Muscle layer of duodenum (tissue), 2 donors: ENCODE results near the gene PNPLA2.

Source experiments
- H3K27ac ChIP-seq: one replicate; pipeline ENCODE4 v1.7.0; 2013; ENCODE audit warnings: mild to moderate bottlenecking, low read length
- H3K27me3 ChIP-seq: one replicate; pipeline ENCODE4 v1.7.0; 2013; ENCODE audit warnings: low read depth, mild to moderate bottlenecking, control low read depth, low read length
- H3K36me3 ChIP-seq, 2 donors: one replicate each; pipeline ENCODE4 v1.7.0; 2013; ENCODE audit warnings: low read length in 2 of 2, control low read depth in 1 of 2, mild to moderate bottlenecking in 1 of 2; ENCODE audit not compliant: insufficient read depth in 2 of 2, control insufficient read depth in 1 of 2
- H3K4me1 ChIP-seq, 2 donors: one replicate each; pipeline ENCODE4 v1.7.0; 2013; ENCODE audit warnings: low read length in 2 of 2, mild to moderate bottlenecking in 2 of 2, control low read depth in 1 of 2, moderate library complexity in 1 of 2; ENCODE audit not compliant: insufficient read depth in 2 of 2, control insufficient read depth in 1 of 2
- H3K4me3 ChIP-seq, 2 donors: one replicate each; pipeline ENCODE4 v1.7.0; 2013; ENCODE audit warnings: low read length in 2 of 2, low read depth in 1 of 2, mild to moderate bottlenecking in 1 of 2
- H3K9me3 ChIP-seq, 2 donors: one replicate each; pipeline ENCODE4 v1.7.0; 2013; ENCODE audit warnings: low read length in 2 of 2, control low read depth in 1 of 2, mild to moderate bottlenecking in 1 of 2; ENCODE audit not compliant: control insufficient read depth in 1 of 2
- donor health status: healthy.

The PNPLA2 gene

DNA sequence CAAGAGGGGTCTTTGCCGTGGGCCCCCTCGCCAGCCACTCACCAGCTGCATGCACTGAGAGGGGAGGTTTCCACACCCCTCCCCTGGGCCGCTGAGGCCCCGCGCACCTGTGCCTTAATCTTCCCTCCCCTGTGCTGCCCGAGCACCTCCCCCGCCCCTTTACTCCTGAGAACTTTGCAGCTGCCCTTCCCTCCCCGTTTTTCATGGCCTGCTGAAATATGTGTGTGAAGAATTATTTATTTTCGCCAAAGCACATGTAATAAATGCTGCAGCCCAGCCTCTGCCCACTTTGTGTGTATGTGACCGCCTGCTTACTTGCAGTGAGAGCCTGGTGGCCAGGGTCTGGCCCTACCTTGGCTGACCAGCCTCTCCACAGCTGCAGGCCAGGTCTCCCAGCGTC is 6.2 kb downstream of the PNPLA2 start:
- Histone ChIP-seq H3K4me1 (peaks cover 11 to 51% of the 10 kb centered on the region in 2 donors), H3K27me3 (no peaks in the 10 kb centered on the region), H3K9me3 (no peaks in the 10 kb centered on the region), H3K4me3 (no peak overlapping the region), H3K36me3 (peaks cover 0 to 32% of the 10 kb centered on the region in 2 donors), H3K27ac (no peak overlapping the region)

DNA sequence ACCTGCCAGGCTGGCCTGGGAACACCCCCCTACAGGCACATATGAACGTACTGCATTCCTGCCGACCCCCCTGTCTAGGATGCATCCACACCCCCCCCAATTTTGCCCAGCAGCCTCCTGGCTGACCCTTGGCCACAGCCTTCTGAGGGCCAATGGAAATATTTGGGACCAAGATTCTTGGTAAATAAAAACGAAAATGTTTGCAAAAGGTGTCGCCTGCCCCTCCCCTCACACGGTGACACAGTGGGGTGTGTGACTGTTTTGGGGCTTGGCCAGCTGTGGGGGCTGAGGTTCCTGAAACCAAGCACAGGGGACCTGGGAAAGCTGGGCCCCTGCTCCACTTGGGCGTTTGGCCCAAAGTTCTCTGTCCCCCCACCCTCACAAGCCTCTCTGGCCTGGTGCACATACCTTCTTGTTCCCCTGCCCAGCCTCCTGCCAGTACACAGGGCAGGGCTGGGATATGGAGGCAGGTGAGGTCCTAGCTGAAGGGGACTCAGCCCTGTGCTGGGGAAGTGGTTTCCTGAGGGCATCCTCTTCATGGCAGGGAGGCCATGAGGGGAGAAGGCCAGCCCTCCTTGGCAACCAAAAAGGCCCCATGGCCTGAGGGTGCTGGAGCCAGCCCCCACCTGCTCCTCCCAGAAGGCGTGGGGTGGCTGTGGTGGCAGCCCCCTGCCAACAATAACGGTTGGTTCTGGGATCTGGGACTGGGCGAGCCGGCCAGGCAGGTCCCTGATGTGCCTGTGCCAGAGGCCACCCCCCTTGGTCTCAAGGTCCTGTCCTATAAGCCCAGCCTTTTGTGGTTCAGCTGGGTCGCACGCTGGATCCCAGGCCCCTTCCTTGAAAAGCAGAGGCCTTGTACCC is 6.9 kb downstream of the PNPLA2 start:
- peak overlapping the region; percentile 23 for H3K27ac ChIP-seq
- H3K36me3 ChIP-seq, result peaks cover 0 to 32% of the 10 kb centered on the region in 2 donors
- H3K27me3 ChIP-seq, result no peaks in the 10 kb centered on the region
- no peak overlapping the region for H3K4me3 ChIP-seq
- no peaks in the 10 kb centered on the region for H3K9me3 ChIP-seq
- peaks cover 10 to 53% of the 10 kb centered on the region in 2 donors for H3K4me1 ChIP-seq

DNA sequence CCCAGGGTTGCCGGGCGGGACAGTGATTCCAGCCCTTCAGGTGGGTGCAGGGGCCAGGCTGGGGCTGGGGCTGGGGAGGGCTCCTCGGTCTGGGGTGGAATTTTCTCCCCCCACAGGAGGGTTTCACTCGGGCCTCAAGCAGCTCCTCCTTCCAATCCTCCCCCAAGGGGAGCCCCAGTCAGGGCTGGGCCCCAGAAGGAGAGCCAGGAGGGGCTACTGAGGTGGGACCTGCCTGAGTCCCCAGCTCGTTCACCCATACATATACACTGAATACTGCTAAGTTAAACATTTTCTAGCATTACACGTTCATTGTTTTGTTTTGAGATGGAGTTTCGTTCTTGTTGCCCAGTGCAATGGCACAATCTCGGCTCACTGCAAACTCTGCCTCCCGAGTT is 7.5 kb downstream of the PNPLA2 start:
- peak overlapping the region; percentile 23 for H3K27ac ChIP-seq

DNA sequence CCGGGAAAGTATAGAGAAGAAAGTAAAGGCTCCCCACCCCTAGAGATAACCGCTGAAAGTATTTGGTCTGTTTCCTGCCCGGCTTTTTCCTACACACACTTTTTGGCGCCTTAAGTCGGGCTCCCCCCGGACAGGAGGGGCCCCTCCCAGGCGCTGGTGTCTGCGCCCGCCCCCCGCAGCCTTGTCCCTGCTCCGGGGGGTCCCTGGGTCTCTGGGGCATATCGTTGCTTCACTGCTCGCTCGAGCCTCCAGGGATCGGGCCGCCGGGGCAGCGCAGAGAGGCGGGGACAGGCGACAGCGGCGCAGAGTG is 8.1 kb downstream of the PNPLA2 start:
- Histone ChIP-seq H3K27ac (no peak overlapping the region), H3K9me3 (no peaks in the 10 kb centered on the region), H3K4me3 (peak overlapping the region in 1 of 2 donors; percentile 44), H3K36me3 (peaks cover 0 to 32% of the 10 kb centered on the region in 2 donors), H3K27me3 (no peaks in the 10 kb centered on the region), H3K4me1 (peaks cover 0 to 53% of the 10 kb centered on the region in 2 donors)

More for the DNA sequence above, 7.5 kb downstream of the PNPLA2 start:
- H3K4me3 ChIP-seq, result no peak overlapping the region
- no peaks in the 10 kb centered on the region for H3K27me3 ChIP-seq
- peaks cover 4 to 53% of the 10 kb centered on the region in 2 donors for H3K4me1 ChIP-seq
- no peaks in the 10 kb centered on the region for H3K9me3 ChIP-seq
- peaks cover 0 to 32% of the 10 kb centered on the region in 2 donors for H3K36me3 ChIP-seq

DNA sequence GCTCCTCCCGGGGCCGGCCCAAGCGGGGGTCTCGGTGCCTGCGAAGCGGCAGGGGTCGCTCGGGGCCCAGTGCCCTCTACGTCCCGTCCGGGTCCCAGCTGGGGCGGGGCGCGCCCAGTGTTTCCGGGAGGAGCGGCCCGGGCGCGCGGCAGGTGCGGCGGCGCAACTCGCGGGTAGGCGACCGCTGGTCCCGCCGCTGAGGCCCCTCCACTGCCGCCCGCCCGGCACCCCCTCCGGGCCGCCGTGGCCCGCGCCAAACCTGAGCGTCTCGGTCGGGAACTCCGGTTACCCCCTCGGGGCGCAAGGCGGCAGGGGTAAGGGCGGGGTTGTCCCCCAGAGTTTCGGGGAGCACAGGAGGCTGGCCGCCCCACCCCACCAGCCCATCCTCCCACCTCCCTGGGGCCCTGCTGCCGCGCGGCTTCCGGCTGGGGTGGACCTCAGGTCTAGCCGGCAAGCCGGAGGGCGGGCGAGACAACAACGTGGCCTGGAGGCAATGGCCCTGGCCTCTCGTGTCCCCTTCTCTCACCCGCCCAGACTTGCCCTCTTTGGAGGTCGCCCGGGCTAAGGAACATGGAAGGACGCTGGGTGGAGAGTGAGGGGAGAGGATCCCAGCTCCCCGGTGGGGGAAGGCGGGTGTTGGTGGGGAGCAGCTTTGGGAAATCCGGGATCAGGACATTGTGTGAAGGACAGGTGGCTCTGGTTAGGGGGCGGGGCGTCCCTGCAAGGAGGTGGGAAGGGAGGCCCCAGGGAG is 8.6 kb downstream of the PNPLA2 start:
- H3K27ac ChIP-seq, result peak overlapping the region; percentile 72
- H3K4me1 ChIP-seq, result peaks cover 0 to 55% of the 10 kb centered on the region in 2 donors
- H3K9me3 ChIP-seq, result no peaks in the 10 kb centered on the region
- peak overlapping the region in 1 of 2 donors; percentile 44 for H3K4me3 ChIP-seq
- H3K36me3 ChIP-seq, result peaks cover 0 to 31% of the 10 kb centered on the region in 2 donors
- no peaks in the 10 kb centered on the region for H3K27me3 ChIP-seq

DNA sequence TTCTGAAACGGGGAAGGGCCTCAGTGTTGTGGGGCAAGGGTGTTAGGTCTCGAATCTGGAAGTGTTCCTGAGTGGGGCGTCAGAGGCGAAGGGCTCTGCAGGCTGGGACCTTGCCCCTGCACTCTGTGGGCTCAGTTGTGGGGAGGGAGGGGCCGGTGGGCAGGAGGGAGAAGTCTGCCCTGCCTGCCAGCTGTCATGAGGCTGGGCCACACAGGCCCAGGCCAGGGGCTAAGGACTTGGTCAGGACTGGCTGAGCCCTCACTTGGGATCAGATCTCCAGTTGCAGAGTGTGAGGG is 9.1 kb downstream of the PNPLA2 start, which contains the start of gene CRACR2B:
CRACR2B (plus strand) TSS at position 23 of the 296 bp plus-strand sequence. CDS start 689 bp downstream, outside the sequence.
- H3K9me3 ChIP-seq, result no peaks in the 10 kb centered on the region
- H3K4me3 ChIP-seq, result peak within 1 kb of the TSS in 1 of 2 donors; percentile 44
- no peaks in the 10 kb centered on the region for H3K27me3 ChIP-seq
- peaks cover 0 to 29% of the 10 kb centered on the region in 2 donors for H3K36me3 ChIP-seq
- peaks cover 0 to 57% of the 10 kb centered on the region in 2 donors for H3K4me1 ChIP-seq
- peak within 1 kb of the TSS; percentile 72 for H3K27ac ChIP-seq

DNA sequence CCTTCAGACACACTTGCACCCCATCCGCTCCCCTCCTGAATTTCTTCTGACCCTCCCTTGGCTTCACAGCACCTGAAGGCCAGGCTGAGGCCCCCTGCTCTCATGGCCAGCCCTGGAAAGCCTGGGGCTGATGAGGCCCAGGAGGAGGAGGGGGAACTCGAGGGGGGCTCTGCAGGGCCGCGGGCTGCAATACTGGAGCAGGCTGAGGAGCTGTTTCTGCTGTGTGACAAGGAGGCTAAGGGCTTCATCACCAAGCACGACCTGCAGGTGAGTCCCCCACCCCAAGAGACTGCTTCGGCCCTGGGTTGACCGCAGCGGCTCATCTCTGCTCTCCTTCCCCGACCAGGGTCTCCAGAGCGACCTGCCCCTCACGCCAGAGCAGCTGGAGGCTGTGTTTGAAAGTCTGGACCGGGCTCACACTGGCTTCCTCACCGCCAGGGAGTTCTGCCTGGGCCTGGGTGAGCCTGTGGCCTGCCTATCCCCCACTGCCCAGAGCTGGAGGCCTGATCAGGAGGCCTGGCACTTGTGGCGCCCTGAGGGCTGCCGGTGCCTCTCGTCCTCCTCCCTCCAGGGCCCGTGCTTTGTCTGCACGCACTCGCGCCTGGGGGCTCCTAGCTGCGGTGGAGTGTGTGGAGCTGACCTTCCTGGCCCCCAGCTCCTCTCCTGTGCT is 9.9 kb downstream of the PNPLA2 start:
- Histone ChIP-seq H3K4me1 (peaks cover 0 to 60% of the 10 kb centered on the region in 2 donors), H3K36me3 (peaks cover 0 to 22% of the 10 kb centered on the region in 2 donors), H3K27me3 (no peaks in the 10 kb centered on the region), H3K4me3 (peak overlapping the region in 1 of 2 donors; percentile 3), H3K9me3 (no peaks in the 10 kb centered on the region), H3K27ac (no peak overlapping the region)

DNA sequence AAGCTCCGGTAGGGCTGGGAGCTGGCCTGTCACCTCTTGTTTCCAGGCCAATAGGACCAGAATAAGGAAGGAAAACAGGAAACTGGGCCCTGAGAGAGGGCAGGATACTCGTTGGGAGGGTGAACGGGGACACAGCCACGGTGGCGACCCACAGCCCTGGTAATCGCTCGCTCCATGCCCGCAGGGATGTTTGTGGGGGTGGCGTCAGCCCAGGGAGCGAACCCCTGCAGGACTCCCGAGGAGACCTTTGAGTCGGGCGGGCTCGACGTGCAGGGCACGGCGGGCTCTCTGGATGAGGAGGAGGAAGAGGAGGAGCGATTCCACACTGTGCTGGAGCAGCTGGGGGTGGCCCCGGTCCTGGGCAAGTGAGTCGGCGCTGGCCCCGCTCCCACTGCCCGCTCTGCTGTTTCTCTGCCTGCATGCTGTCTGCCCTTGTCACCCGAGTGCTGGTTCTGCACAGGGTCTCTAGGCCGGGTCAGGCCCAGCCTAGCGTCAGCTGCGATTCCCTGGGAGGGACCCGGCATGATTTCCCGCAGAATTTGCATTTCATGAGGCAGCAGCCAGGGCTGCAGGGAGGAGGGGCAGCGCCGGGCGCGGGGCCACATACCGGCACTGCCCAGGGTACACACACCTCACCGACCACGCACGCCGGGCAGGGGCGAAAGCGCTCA is 10.6 kb downstream of the PNPLA2 start:
- Histone ChIP-seq H3K36me3 (peaks cover 0 to 16% of the 10 kb centered on the region in 2 donors), H3K9me3 (no peaks in the 10 kb centered on the region), H3K27ac (no peak overlapping the region), H3K4me3 (peak overlapping the region; percentile 39 to 58), H3K27me3 (no peaks in the 10 kb centered on the region), H3K4me1 (peaks cover 0 to 66% of the 10 kb centered on the region in 2 donors)

DNA sequence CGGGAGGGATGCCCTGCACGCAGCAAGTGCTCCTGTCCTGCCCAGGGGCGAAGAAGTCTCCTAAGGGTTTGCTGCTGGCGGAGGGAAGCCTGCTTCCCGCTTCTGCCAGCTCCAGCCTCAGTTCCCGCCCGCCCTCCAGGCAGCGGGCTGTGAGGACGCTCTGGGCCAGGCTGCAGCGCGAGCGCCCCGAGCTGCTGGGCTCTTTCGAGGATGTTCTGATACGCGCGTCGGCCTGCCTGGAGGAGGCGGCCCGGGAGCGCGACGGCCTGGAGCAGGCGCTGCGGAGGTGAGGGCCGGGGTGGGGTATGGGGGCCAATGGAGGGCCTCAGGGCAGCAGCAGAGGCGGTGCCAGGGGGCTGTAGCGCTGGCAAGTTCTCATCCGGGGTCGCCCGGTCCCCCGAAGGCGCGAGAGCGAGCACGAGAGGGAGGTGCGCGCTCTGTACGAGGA is 11.2 kb downstream of the PNPLA2 start:
- Histone ChIP-seq H3K4me3 (peak overlapping the region; percentile 39 to 58), H3K9me3 (no peaks in the 10 kb centered on the region), H3K36me3 (peaks cover 0 to 10% of the 10 kb centered on the region in 2 donors), H3K27me3 (no peaks in the 10 kb centered on the region), H3K4me1 (peaks cover 0 to 72% of the 10 kb centered on the region in 2 donors), H3K27ac (no peak overlapping the region)

DNA sequence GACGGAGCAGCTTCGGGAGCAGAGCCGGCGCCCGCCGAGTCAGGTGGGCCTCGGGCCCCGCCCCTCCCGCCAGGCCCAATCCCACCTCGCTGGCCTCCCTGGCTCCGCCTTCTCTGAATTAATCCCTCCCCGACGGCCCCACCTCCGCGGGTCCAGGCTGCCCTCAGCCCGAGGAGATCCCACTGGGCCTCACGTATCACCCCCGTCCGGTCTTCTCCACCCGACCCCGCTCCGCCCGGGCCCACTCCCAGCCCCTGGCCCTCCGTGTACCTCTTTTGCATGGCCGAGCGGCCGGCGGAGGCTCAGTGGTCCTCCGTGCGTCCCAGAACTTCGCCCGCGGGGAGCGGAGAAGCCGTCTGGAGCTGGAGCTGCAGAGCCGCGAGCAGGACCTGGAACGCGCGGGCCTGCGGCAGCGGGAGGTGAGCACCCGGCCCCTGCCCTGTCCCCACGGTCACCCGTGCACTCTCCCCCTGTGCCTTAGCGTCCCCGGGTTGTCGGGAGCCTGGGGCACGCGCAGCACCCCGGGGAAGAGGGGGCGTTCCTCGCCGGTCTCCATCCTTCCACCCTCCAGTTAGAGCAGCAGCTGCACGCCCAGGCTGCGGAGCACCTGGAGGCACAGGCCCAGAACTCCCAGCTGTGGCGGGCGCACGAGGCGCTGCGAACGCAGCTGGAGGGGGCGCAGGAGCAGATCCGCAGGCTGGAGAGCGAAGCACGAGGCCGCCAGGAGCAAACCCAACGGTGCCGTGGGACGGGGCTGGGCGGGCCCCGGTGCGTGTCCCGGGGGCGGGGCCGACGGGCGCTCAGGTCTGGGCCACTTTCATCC is 11.8 kb downstream of the PNPLA2 start:
- H3K36me3 ChIP-seq, result peaks cover 0 to 4% of the 10 kb centered on the region in 2 donors
- peak overlapping the region in 1 of 2 donors; percentile 58 for H3K4me3 ChIP-seq
- H3K27ac ChIP-seq, result no peak overlapping the region
- H3K4me1 ChIP-seq, result peaks cover 0 to 75% of the 10 kb centered on the region in 2 donors
- no peaks in the 10 kb centered on the region for H3K9me3 ChIP-seq
- H3K27me3 ChIP-seq, result no peaks in the 10 kb centered on the region
